GM12878 (cell line): ENCODE results near the gene PTPRH.

Source experiments
- CTCF ChIP-seq, 3 experiments: IDR thresholded peaks in 2 of 3; conservative IDR thresholded peaks in 1 of 3; 2 replicates each; pipeline ENCODE4 v1.5.1; 2011; ENCODE audit warnings: low read depth in 3 of 3, low read length in 3 of 3, mild to moderate bottlenecking in 3 of 3, control low read depth in 2 of 3, moderate library complexity in 2 of 3, inconsistent platforms in 1 of 3, mixed read lengths in 1 of 3; ENCODE audit not compliant: control insufficient read depth in 2 of 3, insufficient read depth in 1 of 3; ENCODE audit errors: extremely low read depth in 1 of 3
- POLR2AphosphoS2 ChIP-seq: IDR thresholded peaks from 2 replicates; pipeline ENCODE4 v1.6.1; 2011; ENCODE audit warnings: low read depth, mild to moderate bottlenecking, low read length, improper control_type of control experiment, moderate library complexity
- POLR2AphosphoS5 ChIP-seq: IDR thresholded peaks from 2 replicates; pipeline ENCODE4 v1.6.1; 2011; ENCODE audit warnings: mild to moderate bottlenecking, low read length, inconsistent platforms
- TCF3 ChIP-seq: IDR thresholded peaks from 2 replicates; pipeline ENCODE4 v1.6.1; 2012; ENCODE audit warnings: low read depth, mild to moderate bottlenecking, low read length, borderline replicate concordance; ENCODE audit not compliant: insufficient read depth

GRCh38 chr19:55165952-55166529, 43.3 kb downstream of the PTPRH start:
- TF ChIP-seq POLR2AphosphoS5 (no peak), POLR2AphosphoS2 (no peak), CTCF (IDR thresholded peaks at IDR 0.05 in 2 of 3, conservative IDR thresholded peaks at IDR 0.05 in 1 of 3; ENCODE audit: control insufficient read depth in 2 of 3, extremely low read depth in 1 of 3, insufficient read depth in 1 of 3, low read depth in 3 of 3, low read length in 3 of 3) (peak; percentile 13 to 41 (median 27); a peak in 4 of 6 replicates), TCF3 (no peak)
